Subcutaneous adipose tissue (tissue), 4 donors: Measurements from ENCODE around the gene ARHGEF28. TPM values are rescaled to one million over a fixed set of nuclear protein-coding genes. Genes with fewer than 3 reads are reported as not detected.

Experiments used
- total RNA-seq, 4 donors: library from RNA; depleted of rRNA; stranded (reverse); fragments of >200 nt; gene quantifications; one replicate each; pipeline ENCODE4 v1.1.0, GENCODE V29; 2016
- TF ChIP-seq, protein P1 (sequence below): fragments of 450-650 bp; IDR thresholded peaks from one replicate; pipeline ENCODE4 v1.5.1; 2016; ENCODE audit warnings: low read depth, mild to moderate bottlenecking, control low read depth, antibody characterized with exemption, moderate library complexity

ARHGEF28 gene
- total RNA-seq, 4 donors from 2014 or later = 9.9 to 46.3 (median 17.3) TPM

DNA sequence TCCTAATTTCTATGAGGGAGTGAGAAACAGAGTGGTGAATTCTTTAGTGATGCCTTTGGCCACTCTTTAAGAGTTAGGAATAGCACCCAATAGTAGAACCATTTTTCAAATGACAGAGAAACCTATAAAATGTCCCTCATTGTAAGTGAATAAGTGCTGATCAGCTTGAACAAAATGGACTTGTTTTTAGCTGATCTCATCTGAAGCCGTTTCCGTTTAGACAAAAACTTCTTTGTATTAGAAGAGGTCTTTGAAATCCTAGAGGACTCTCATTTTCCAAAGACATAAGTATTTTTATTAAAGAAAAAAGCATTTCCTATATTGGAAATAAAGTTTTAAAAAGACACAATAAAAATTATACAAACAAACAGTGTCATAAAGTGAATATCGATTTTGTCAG lies 273.9 kb downstream of the ARHGEF28 start:
- TF ChIP-seq, protein P1, sequence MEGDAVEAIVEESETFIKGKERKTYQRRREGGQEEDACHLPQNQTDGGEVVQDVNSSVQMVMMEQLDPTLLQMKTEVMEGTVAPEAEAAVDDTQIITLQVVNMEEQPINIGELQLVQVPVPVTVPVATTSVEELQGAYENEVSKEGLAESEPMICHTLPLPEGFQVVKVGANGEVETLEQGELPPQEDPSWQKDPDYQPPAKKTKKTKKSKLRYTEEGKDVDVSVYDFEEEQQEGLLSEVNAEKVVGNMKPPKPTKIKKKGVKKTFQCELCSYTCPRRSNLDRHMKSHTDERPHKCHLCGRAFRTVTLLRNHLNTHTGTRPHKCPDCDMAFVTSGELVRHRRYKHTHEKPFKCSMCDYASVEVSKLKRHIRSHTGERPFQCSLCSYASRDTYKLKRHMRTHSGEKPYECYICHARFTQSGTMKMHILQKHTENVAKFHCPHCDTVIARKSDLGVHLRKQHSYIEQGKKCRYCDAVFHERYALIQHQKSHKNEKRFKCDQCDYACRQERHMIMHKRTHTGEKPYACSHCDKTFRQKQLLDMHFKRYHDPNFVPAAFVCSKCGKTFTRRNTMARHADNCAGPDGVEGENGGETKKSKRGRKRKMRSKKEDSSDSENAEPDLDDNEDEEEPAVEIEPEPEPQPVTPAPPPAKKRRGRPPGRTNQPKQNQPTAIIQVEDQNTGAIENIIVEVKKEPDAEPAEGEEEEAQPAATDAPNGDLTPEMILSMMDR = no peak

DNA sequence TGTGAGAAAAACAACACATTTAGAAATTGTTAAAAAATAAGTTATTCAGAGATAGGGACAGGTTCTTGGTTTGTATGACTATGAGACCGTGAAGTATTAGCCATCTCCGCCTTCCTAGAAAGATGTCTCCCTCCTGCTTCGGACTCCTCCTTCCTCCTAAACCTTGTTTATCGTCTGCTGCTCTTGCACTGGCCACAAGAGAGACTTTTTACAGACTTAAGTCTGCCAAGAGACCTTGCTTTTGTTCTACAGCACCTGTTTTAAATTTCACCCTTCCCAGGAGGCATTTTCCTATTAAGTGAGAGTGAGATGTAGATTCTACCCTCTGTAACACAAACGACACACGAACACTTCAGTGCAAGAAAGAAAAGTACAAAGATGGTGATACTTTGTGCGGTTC lies 274.6 kb downstream of the ARHGEF28 start:
- TF ChIP-seq, protein P1 = no peak

DNA sequence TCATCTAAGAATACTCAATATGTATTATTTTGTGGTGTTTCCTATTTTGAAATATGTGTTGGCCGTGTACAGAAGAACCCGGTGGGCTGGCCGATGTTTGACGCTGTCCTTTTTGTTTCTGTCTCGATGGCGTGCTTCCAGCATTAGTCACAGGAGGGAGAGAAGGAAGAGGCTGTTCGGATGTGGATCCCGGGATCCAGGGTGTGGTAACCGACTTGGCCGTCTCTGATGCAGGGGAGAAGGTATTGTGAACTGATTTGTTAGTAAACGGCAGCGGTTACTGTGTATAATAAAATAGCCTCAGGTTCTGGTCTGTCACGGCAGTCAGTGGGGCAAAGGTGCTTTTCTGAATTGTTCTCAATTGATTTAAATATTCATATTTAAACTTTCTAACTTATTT lies 275.0 kb downstream of the ARHGEF28 start:
- TF ChIP-seq, protein P1 = no peak

DNA sequence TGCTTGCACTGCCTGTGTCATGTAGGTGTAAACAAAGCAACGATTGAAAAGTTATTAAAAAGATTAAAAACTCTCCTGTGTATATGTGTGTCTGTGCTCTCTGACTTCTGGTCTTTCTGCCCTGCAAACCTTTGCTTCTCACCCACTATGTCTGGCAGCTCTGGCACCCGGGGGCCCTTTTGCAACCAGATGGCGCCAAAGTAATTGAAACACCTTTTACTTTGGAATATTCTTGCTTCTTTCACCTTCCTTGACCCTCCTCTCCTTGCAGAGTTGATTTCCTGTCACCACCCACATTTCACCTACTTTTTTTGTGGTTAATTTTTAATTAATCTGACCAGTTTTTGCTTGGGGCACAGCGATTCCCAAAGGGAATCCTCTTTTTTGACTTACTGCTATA lies 275.5 kb downstream of the ARHGEF28 start:
- TF ChIP-seq, protein P1 = no peak

DNA sequence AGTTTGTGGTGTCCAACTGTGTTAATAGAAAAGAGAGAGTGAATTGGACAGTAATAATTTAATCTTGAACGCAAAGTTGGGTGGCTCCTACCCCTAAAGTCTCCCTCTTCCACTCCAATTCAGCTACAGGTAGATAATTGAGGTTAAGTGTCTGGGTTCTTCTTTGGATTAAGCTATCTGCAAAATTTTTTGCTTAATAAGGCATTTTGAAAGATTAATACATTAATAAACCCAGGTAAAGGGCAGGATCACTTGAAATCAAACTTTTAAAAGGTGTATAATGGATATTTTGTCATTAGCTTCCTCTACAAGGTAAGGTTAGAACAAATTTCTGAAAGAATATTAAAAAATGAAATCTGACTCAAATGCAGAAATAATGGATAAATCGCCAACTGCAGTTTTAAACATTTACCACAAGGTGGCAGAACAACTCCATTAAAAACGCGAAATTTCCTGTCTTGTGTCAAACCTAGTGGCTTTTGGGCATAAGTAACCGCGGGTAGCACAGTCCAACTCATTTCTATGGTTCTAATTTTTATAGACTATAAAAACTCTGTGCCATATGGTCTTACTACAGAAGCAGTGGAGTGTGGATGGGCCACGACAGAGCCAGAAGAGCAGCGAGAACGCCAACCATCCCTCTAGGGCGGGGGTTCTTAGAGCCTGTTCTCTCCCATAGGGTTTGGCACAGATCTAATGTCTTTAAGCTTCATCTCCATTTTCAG lies 276.5 kb downstream of the ARHGEF28 start:
- TF ChIP-seq, protein P1 = no peak

DNA sequence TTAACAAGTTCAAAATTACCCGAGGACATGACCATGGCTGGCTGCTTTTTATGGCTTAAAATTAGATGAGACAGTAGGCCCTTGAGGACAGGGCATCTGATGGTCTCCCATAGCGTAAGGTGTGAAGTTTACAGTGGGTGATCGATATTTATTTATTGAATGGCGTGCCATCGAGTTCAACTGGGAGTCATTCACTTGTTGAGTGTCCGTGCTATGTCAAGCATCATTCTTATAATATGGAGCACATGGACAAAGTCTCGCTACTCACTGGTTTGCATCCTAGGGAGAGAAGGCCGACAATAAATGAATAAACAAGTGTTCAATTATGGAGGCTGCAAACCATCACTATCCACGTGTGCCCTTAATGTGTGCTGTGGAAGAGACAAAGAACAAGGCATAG lies 277.2 kb downstream of the ARHGEF28 start:
- TF ChIP-seq, protein P1 = no peak

DNA sequence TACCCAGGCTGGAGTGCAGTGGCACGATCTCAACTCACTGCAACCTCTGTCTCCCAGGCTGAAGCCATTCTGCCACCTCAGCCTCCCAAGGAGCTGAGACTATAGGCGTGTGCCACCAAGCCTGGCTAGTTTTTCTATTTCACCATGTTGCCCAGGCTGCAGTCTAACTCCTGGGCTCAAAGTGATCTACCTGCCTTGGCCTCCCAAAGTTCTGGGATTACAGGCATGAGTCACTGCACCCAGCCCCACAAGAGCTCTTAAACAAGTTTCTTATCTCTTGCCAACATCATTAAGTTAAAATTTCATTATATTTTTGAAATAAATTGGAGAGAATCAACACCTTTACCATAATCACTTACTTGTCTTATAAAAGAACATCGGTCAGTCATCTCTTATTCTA lies 280.3 kb downstream of the ARHGEF28 start:
- TF ChIP-seq, protein P1 = no peak
